NT2/D1 (cell line): ENCODE measurements around the gene DCTN5.
A peak's percentile ranks its signal among the peaks of the same experiment; 100 is the strongest.

ENCODE experiments used
- YY1 ChIP-seq: IDR thresholded peaks from 2 replicates; pipeline ENCODE4 v1.6.1; 2011; ENCODE audit not compliant: insufficient read length, insufficient read depth
- ZNF274 ChIP-seq: IDR thresholded peaks from 2 replicates; pipeline ENCODE4 v1.6.1; 2011; ENCODE audit warnings: mild to moderate bottlenecking, low read depth, low read length

GRCh38 chr16:23640931-23641765 is at the start of gene DCTN5, which contains the start of gene PALB2:
- TF ChIP-seq YY1 (peak; percentile 41), ZNF274 (no peak)
